ENCODE data around the gene ANKLE2.

DNA sequence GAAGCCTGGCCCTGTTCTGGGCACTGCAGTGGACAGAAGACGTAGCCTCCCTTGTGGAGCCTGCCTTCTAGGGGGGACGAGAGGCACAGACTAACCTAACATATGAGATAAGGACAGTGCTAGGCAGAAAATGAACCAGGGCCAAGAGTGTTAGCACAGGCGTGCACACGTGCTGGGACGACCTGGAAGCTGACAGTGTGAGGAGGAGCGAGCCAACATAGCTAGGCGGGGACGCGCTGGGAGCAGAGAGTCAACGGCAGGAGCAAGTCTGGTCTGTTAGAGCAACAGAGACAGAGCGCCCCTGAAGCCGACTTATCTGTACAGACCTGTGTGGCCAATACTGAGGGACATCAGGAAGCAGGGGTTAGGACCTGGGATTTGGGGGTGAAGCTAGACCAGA lies 66.2 kb downstream of the ANKLE2 start:
- TF ChIP-seq, protein P1, sequence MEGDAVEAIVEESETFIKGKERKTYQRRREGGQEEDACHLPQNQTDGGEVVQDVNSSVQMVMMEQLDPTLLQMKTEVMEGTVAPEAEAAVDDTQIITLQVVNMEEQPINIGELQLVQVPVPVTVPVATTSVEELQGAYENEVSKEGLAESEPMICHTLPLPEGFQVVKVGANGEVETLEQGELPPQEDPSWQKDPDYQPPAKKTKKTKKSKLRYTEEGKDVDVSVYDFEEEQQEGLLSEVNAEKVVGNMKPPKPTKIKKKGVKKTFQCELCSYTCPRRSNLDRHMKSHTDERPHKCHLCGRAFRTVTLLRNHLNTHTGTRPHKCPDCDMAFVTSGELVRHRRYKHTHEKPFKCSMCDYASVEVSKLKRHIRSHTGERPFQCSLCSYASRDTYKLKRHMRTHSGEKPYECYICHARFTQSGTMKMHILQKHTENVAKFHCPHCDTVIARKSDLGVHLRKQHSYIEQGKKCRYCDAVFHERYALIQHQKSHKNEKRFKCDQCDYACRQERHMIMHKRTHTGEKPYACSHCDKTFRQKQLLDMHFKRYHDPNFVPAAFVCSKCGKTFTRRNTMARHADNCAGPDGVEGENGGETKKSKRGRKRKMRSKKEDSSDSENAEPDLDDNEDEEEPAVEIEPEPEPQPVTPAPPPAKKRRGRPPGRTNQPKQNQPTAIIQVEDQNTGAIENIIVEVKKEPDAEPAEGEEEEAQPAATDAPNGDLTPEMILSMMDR (conservative IDR thresholded peaks at IDR 0.05; ENCODE audit: low read depth, low read length) = no peak
- no peak for TF ChIP-seq EZH2 (IDR thresholded peaks at IDR 0.05; ENCODE audit: low read length, unreplicated experiment)

Data from PC-3 (cell line).